DND-41 (cell line): ENCODE results near the gene HERC3.

ENCODE experiments used
- ATAC-seq: fragments of 200-7000 bp; cut with Tn5 transposase; 3 replicates; pipeline ENCODE4 v1.9.1; 2021; ENCODE audit warnings: low read depth; ENCODE audit not compliant: insufficient read depth
- DNase-seq: peaks from one replicate; pipeline ENCODE4 v3.0.0-alpha.2; 2020
- H2AFZ ChIP-seq: 2 replicates; pipeline ENCODE4 v1.6.0; 2012; ENCODE audit warnings: low read depth, low read length
- H3K27ac ChIP-seq: 2 replicates; pipeline ENCODE4 v1.5.1; 2012; ENCODE audit warnings: low read length, inconsistent platforms
- H3K27me3 ChIP-seq: fragments of 200-600 bp; sonication (generic); 2 replicates; pipeline ENCODE4 v1.6.0; 2012; ENCODE audit warnings: low read length, mild to moderate bottlenecking, inconsistent platforms; ENCODE audit not compliant: insufficient read depth, poor library complexity
- H3K36me3 ChIP-seq: 2 replicates; pipeline ENCODE4 v1.5.1; 2012; ENCODE audit warnings: low read length, inconsistent platforms; ENCODE audit not compliant: insufficient read depth
- H3K4me1 ChIP-seq: 2 replicates; pipeline ENCODE4 v1.5.1; 2012; ENCODE audit warnings: mild to moderate bottlenecking, low read length; ENCODE audit not compliant: insufficient read depth
- H3K4me2 ChIP-seq: 2 replicates; pipeline ENCODE4 v1.6.0; 2012; ENCODE audit warnings: mild to moderate bottlenecking, moderate library complexity, low read length, inconsistent platforms; ENCODE audit not compliant: insufficient read depth
- H3K4me3 ChIP-seq, 2 experiments: fragments of 200-600 bp in 1 of 2; shearing (Covaris generic) in 1 of 2; 2 replicates each; pipeline ENCODE4 v1.5.1; 2012 to 2016; ENCODE audit warnings: inconsistent platforms in 2 of 2, low read length in 2 of 2, mild to moderate bottlenecking in 2 of 2, low read depth in 1 of 2, moderate library complexity in 1 of 2
- H3K79me2 ChIP-seq: 2 replicates; pipeline ENCODE4 v1.6.0; 2012; ENCODE audit warnings: low read length, inconsistent platforms; ENCODE audit not compliant: insufficient read depth
- H3K9ac ChIP-seq: 2 replicates; pipeline ENCODE4 v1.6.0; 2012; ENCODE audit warnings: low read depth, mild to moderate bottlenecking, inconsistent platforms, low read length, moderate library complexity
- H3K9me3 ChIP-seq: 2 replicates; pipeline ENCODE4 v1.5.1; 2012; ENCODE audit warnings: low read length, moderate library complexity, mild to moderate bottlenecking, inconsistent platforms; ENCODE audit not compliant: insufficient read depth, severe bottlenecking
- H4K20me1 ChIP-seq: 2 replicates; pipeline ENCODE4 v1.6.0; 2012; ENCODE audit warnings: low read length; ENCODE audit not compliant: insufficient read depth
- CTCF ChIP-seq: IDR thresholded peaks from 2 replicates; pipeline ENCODE4 v1.5.1; 2012; ENCODE audit warnings: borderline replicate concordance, low read length, moderate library complexity, mild to moderate bottlenecking; ENCODE audit not compliant: poor library complexity, severe bottlenecking; ENCODE audit errors: extremely low read depth
- EZH2 ChIP-seq: IDR thresholded peaks from 3 replicates; pipeline ENCODE4 v1.6.1; 2012; ENCODE audit warnings: borderline replicate concordance, low read depth, mild to moderate bottlenecking, moderate library complexity, low read length, inconsistent platforms; ENCODE audit not compliant: severe bottlenecking

HERC3 gene

GRCh38 chr4:88709989-88710388 lies 117.7 kb downstream of the HERC3 start:
- Histone ChIP-seq H3K9me3 (no peaks in the 10 kb centered on the region), H3K4me3 (no peak overlapping the region), H3K79me2 (no peaks in the 10 kb centered on the region), H3K4me1 (no peaks in the 10 kb centered on the region), H3K4me2 (no peak overlapping the region), H2AFZ (no peak overlapping the region), H3K36me3 (peaks cover 28% of the 10 kb centered on the region), H3K27me3 (no peaks in the 10 kb centered on the region), H4K20me1 (no peaks in the 10 kb centered on the region), H3K27ac (no peak overlapping the region), H3K9ac (no peak overlapping the region)
- ATAC-seq (no peak), DNase-seq (no peak)
- TF ChIP-seq CTCF: no peak
- no peak for TF ChIP-seq EZH2

GRCh38 chr4:88713782-88714181 lies 121.5 kb downstream of the HERC3 start:
- no peak for DNase-seq
- TF ChIP-seq CTCF (no peak), EZH2 (no peak)
- H3K27ac ChIP-seq: no peak overlapping the region

GRCh38 chr4:88718098-88718497 lies 125.8 kb downstream of the HERC3 start:
- Histone ChIP-seq H3K9me3 (peaks cover 14% of the 10 kb centered on the region), H3K27ac (no peak overlapping the region), H4K20me1 (no peaks in the 10 kb centered on the region), H3K79me2 (no peaks in the 10 kb centered on the region), H3K9ac (no peak overlapping the region), H3K4me2 (no peak overlapping the region), H3K4me3 (no peak overlapping the region), H3K36me3 (peaks cover 28% of the 10 kb centered on the region), H3K4me1 (no peaks in the 10 kb centered on the region), H2AFZ (no peak overlapping the region), H3K27me3 (no peaks in the 10 kb centered on the region)
- ATAC-seq (no peak), DNase-seq (no peak)
- TF ChIP-seq EZH2: no peak
- no peak for TF ChIP-seq CTCF

More at GRCh38 chr4:88713782-88714181, 121.5 kb downstream of the HERC3 start:
- Histone ChIP-seq H2AFZ (no peak overlapping the region), H3K27me3 (no peaks in the 10 kb centered on the region), H4K20me1 (no peaks in the 10 kb centered on the region), H3K9ac (no peak overlapping the region), H3K79me2 (no peaks in the 10 kb centered on the region), H3K4me1 (no peaks in the 10 kb centered on the region), H3K4me3 (no peak overlapping the region), H3K9me3 (peaks cover 14% of the 10 kb centered on the region), H3K4me2 (no peak overlapping the region), H3K36me3 (peaks cover 32% of the 10 kb centered on the region)
- no peak for ATAC-seq

GRCh38 chr4:88719381-88719780 lies 127.1 kb downstream of the HERC3 start:
- Histone ChIP-seq H3K4me1 (no peaks in the 10 kb centered on the region), H3K9ac (no peak overlapping the region), H3K79me2 (no peaks in the 10 kb centered on the region), H3K9me3 (peaks cover 14% of the 10 kb centered on the region), H2AFZ (no peak overlapping the region), H3K4me3 (no peak overlapping the region), H3K27me3 (no peaks in the 10 kb centered on the region), H3K4me2 (no peak overlapping the region), H4K20me1 (no peaks in the 10 kb centered on the region), H3K27ac (no peak overlapping the region), H3K36me3 (peaks cover 32% of the 10 kb centered on the region)
- TF ChIP-seq EZH2 (no peak), CTCF (no peak)
- ATAC-seq (no peak), DNase-seq (no peak)
